22Rv1 (cell line): ENCODE measurements around the gene KRIT1.

Source experiments
- CTCF ChIP-seq: fragments of 450-650 bp; IDR thresholded peaks from 2 replicates; pipeline ENCODE4 v1.5.1; 2017; ENCODE audit warnings: mild to moderate bottlenecking
- ZFX ChIP-seq: fragments of 450-650 bp; IDR thresholded peaks from 2 replicates; pipeline ENCODE4 v1.6.1; 2017; ENCODE audit warnings: antibody characterized with exemption, borderline replicate concordance

GRCh38 chr7:92253251-92253650 lies 7.5 kb upstream of the KRIT1 start:
- TF ChIP-seq CTCF, result no peak
- no peak for TF ChIP-seq ZFX
